HG02571 (cell line): ENCODE measurements around the gene SLC4A8.

Experiments
- ATAC-seq: cut with Tn5 transposase; IDR thresholded peaks from one replicate; pipeline ENCODE4 v1.9.1; 2021; ENCODE audit warnings: mild to moderate bottlenecking, moderate library complexity; ENCODE audit not compliant: unreplicated experiment

SLC4A8 gene

DNA sequence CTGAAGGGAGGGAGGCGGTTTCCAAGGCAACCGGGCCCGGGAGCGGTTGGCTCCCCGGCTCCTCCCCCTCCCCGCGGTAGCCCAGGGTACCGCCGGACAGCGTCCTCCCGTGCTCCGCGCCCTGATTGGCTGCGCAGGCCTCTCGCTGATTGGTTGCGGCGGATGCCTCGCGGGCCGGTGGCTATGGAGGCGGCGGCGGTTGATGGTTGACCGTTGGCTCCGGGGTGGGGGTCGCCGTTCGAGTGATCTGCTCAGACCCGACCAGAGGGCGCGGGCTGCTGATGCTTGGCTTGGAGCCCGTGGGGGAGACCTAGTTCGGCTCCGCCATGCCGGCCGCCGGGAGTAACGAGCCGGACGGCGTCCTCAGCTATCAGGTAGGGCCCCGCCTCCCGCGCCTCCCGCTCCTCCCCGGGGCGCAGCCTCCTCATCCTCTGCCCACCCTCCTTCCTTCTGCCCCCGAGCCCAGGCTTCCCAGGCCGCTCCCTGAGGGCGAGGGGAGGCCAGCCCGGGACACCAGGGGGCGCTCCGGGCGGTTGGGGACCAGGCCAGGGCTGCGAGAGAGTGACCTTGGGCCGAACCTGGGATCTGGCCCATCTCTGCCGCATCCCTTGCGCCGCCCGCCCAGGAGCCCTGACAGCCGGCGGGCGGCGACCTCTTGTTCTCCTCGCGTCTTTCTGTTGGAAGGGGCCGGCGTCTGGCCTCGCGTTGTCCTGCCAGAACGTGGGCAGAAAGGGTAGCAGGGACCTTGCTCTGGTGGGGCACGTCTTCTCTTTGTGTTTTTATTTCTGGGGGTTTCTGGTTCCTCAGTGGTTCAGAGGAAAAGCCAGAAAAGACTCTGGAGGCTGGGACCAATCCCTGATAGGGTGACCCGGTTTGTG lies at the start of gene SLC4A8:
TSS of gene SLC4A8 (plus strand) at position 170 of the 878 bp plus-strand sequence. CDS start at position 327, 157 bp downstream.
- ATAC-seq: peak; percentile 86

GRCh38 chr12:51374856-51375255 lies 49.8 kb upstream of the SLC4A8 start:
- no peak for ATAC-seq

- ATAC-seq: no peak
Measured at GRCh38 chr12:51377099-51377984, 47.3 kb upstream of the SLC4A8 start.

DNA sequence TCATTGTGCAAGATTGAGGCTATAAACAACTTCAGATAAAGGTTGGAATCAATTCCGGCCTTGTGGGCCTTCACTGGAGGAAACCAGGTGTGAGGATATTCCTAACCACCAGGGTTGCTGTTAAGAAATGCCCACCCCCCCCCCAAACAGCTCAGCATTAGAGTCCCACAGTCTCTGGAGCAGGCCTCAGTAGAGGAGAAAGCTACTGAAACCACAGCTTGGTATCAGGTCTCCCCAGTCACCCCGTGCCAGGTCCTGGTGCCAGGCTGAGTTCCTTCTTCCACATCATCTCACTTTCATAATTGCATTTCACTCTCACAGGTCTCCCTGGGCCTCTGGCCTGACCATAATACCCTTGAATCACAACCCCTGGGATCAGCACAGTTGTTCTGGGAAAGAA lies 45.9 kb upstream of the SLC4A8 start:
- ATAC-seq: no peak

DNA sequence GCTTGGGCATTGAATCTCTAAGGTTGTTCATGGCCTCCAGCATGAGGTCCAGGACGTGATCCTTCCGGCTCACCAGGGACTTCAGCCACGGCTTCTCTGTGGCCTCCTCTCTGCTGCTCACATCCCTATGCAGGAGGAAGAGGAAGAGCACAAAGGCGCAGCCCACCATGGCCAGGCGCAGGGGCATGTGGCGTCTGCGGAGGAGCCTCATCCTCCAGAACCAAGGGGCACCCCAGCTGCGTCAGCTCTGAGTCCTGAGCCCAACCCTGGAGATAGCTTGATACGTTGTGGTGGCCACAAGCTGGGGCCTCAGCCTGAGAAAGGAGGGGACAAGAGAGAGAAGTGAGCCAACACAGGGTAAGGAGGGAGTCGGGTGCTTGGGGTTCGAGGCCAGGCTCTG lies 45.1 kb upstream of the SLC4A8 start:
- no peak for ATAC-seq

DNA sequence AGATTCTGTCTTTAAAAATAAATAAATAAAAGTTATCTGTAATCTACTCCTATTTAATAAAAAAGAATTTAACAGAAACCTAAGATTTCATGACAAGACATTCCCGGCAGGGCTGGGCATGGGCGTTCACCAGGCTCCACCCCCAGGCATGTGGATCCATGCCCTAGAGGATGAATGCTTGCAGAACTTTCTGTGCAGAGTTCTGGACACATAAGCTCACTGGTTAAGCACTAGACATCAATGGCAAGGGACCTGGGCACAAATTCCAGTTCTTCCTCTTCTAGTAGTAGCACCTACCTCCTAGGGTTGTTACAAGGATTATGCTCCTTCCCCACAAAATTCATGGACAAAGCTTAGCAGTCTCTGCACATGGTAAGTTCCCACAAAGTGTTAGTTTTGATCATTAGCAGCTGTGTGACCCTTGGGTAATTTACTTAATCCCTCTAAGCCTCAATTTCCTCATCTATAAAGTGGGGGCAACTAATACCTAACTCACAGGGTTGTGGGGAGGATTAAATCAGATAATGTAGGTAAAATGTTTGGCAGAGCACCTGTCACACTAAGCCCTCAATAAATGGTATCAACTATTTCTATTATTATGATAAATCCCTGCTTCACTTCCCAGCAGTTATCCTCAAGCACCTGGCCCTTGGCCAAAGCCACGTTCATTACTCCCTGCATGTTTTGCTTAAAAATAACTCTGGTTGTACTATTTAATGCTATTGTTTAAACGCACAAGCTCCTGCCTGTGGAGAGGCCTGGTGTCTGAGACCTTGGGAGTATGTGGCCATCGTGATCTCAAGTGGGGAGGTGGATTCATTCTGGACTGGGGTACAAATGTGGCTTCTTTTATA lies 43.2 kb upstream of the SLC4A8 start:
- ATAC-seq: no peak

DNA sequence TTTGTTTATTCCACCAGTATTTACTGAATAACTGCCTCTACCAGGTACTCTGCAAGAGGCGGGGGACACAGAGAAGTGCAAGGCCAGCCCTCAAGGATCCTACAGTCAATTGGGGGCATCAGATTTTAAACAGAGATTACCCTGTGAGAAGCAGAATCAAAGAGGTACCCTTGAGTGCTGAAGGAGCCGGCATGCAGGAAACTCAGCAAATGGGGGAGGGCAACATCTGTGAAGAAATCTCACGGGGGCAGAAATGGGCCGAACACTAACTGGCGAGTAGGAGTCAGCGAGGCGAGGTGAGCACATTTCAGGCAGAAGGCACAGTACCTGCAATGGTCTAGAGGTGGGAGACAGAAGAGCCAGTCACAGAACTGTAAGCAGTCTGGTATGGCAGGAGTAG lies 42.5 kb upstream of the SLC4A8 start:
- ATAC-seq: no peak

GRCh38 chr12:51383269-51383905 lies 41.2 kb upstream of the SLC4A8 start:
- ATAC-seq: no peak

- no peak for ATAC-seq
Measured at GRCh38 chr12:51386351-51386750, 38.3 kb upstream of the SLC4A8 start.

GRCh38 chr12:51388069-51388799 lies 36.4 kb upstream of the SLC4A8 start:
- no peak for ATAC-seq

GRCh38 chr12:51388846-51389245 lies 35.8 kb upstream of the SLC4A8 start:
- ATAC-seq: no peak

DNA sequence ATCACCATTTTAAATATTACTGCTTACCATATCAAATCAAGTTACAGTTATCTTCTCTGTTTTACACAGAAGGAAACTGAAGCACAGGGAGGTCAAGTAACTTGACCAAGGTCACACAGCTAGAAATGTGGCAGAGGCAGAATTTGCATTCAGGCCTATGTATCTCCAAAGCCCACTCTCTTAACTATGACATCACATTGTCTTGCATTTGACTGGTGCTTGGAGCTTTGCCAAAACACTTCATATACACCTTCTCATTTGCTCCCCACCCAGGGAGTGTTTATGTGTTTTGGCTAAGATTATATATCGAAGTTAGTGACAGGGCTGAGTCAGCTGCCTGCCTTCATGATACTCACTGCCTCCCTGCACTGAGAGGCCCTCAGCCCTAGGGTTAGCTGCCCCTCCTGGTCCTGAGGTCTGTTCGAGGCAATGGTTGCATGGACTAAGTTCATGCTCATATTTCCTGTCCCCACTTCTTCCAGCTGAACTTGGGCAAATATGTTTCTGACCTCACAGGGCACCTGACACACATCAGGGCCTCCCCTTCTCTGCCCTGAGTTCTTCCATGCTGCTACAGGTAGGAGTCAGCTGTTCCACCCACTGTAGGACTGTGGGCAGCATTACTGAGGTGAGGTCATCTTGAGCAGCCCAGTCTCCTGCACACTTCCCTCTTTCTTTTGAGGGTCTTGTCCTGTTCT lies 35.2 kb upstream of the SLC4A8 start:
- no peak for ATAC-seq

DNA sequence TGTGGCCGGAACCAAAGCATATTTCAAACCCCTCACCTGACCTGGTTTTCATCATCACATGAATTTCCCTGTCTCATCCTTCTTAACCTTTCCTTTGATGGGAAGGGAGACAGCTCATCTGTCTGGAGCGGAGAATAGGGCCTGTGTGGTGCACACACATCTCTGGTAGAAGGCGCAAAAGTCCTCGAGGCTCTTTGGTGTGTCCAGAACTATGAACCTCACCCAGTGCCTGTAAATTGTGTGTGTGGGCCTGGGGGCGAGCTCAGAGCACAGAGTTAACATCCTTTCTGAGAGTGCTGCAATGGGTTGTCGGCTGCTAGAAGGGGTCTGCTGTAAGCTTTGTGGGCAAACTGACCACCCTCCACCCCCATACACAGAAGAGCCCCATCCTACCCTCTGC lies 34.2 kb upstream of the SLC4A8 start:
- no peak for ATAC-seq

DNA sequence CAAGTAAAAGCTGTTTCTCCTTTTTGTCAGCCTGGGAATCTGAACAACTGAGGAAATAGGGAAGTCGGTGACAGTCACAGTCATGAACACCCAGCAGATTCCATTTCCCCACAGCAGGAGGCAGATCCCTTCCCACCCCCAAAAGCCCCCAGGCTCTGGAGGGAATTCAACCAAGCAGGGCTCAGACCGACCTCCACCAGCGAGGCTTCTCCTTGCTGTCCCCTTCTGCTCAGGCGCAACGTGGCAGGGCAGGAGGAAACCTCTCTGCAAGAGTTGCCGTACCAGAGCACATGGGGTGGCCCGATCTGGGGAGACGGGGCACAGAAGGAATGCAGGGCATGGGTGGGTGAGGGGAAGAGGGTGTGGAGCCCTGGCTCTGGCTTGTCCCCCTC lies 33.7 kb upstream of the SLC4A8 start:
- ATAC-seq: peak; percentile 9

GRCh38 chr12:51391283-51392123 lies 33.1 kb upstream of the SLC4A8 start, which contains the start of gene GALNT6:
Gene GALNT6 (minus strand): TSS chr12:51391406. CDS start chr12:51379781, 11,625 bp downstream.
- peak; percentile 42 for ATAC-seq

DNA sequence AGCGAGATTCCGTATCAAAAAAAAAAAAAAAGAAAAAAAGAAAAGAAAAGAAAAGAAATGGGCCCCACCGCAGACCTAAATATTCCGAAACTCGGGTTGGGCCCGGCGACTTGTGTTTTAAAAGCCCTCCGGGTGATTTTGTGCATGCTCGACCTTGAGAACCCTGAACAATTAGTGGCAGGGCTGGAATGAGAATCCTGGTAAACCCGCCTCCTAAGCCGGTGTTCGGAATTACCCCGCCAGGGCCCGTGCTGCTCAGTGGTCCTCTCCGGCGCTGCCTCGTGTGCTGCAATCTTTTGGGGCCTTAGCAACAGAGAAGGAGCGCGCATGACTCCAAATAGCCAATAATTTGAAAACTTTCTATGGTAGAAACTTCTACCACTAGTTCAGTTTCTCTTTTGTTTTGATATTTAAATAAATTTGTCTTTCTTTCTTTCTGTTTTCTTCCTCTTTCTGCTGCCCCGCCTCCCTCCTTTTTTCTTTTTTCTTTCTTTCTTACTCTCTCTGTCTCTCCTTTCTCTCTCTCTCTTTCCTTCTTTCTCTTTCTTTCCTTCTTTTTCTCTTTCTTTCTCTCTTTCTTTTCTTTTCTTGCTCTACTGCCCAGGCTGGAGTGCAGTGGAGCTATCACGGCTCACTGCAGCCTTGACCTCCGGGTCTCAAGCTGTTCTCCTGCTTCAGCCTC lies 31.9 kb upstream of the SLC4A8 start:
- peak; percentile 29 for ATAC-seq
